HG02642 (cell line): Measurements from ENCODE around the gene ANKRD45.
A peak's percentile ranks its signal among the peaks of the same experiment; 100 is the strongest.
"Not testable (repeated sequence)": the region's sequence is repeated elsewhere in the genome, so short reads cannot be mapped to it uniquely, and the experiment has no call there.

Experiments
- ATAC-seq: cut with Tn5 transposase; IDR thresholded peaks from one replicate; pipeline ENCODE4 v1.9.1; 2021; ENCODE audit warnings: mild to moderate bottlenecking; ENCODE audit not compliant: unreplicated experiment, poor library complexity

Gene ANKRD45

GRCh38 chr1:173581383-173582079, 88.1 kb downstream of the ANKRD45 start:
- ATAC-seq = no peak

GRCh38 chr1:173580658-173581057, 89.0 kb downstream of the ANKRD45 start:
- ATAC-seq = no peak

- no peak for ATAC-seq
Measured at GRCh38 chr1:173580071-173580470, 89.6 kb downstream of the ANKRD45 start.

- no peak for ATAC-seq
Measured at GRCh38 chr1:173573596-173573995, 96.1 kb downstream of the ANKRD45 start.

GRCh38 chr1:173572201-173572873, 97.3 kb downstream of the ANKRD45 start:
- ATAC-seq = no peak

GRCh38 chr1:173570370-173571007, 99.2 kb downstream of the ANKRD45 start:
- peak; percentile 86 for ATAC-seq

- no peak for ATAC-seq
Measured at GRCh38 chr1:173568483-173568882, 101.2 kb downstream of the ANKRD45 start.

GRCh38 chr1:173563846-173564245, 105.8 kb downstream of the ANKRD45 start:
- ATAC-seq = not testable (repeated sequence)

GRCh38 chr1:173562813-173563212, 106.8 kb downstream of the ANKRD45 start:
- no peak for ATAC-seq

- ATAC-seq = no peak
Measured at GRCh38 chr1:173561263-173561662, 108.4 kb downstream of the ANKRD45 start.

GRCh38 chr1:173560285-173560880, 109.3 kb downstream of the ANKRD45 start:
- ATAC-seq = no peak
